A549 (cell line): ENCODE measurements around the gene INPP5K. TPM values are rescaled to one million over a fixed set of nuclear protein-coding genes. Genes with fewer than 3 reads are reported as not detected.

Experiments used
- ATAC-seq, 2 experiments: fragments of 200-7000 bp in 1 of 2; fragments of >200 bp in 1 of 2; cut with Nextera tagmentation in 1 of 2; cut with Tn5 transposase in 1 of 2; 3 replicates each; pipeline versions ENCODE4 v1.8.0 to v1.9.1; 2018 to 2020; ENCODE audit warnings: mild to moderate bottlenecking in 1 of 2, moderate library complexity in 1 of 2
- CTCF ChIA-PET: fragments of 300-600 bp; sonication (Branson Sonifier 250); formaldehyde crosslinking; extraction: SDS; loops from one replicate; lab custom pipeline; 2021; ENCODE audit warnings: antibody characterized with exemption, inconsistent platforms; lab: Yijun Ruan, JAX
- POLR2A ChIA-PET: fragments of 350-600 bp; formaldehyde crosslinking; extraction: SDS; loops from one replicate; lab custom pipeline; 2021; ENCODE audit warnings: antibody characterized with exemption, inconsistent platforms; lab: Yijun Ruan, JAX
- DNase-seq, 2 experiments: peaks; one replicate each; pipeline versions ENCODE4 v3.0.0 to v3.0.0-alpha.2; 2011 to 2016; ENCODE audit warnings: low read depth in 1 of 2, low spot score in 1 of 2
- FAIRE-seq: peaks from 2 replicates; lab custom pipeline; 2011; peaks lifted over from hg19 to GRCh38; lab: Jason Lieb, UNC
- H3K27ac ChIP-seq, 2 experiments: fragments of >200 bp; sonication (Bioruptor Twin); formaldehyde crosslinking; 3 replicates each; pipeline ENCODE4 v1.5.1; 2016 to 2017
- H3K4me1 ChIP-seq: fragments of >200 bp; sonication (Bioruptor Twin); formaldehyde crosslinking; 3 replicates; pipeline ENCODE4 v1.6.1; 2016
- H3K4me2 ChIP-seq: fragments of >200 bp; sonication (Bioruptor Twin); formaldehyde crosslinking; 3 replicates; pipeline ENCODE4 v1.6.1; 2016
- H3K4me3 ChIP-seq: fragments of >200 bp; sonication (Bioruptor Twin); formaldehyde crosslinking; 3 replicates; pipeline ENCODE4 v1.5.1; 2016
- H3K9me3 ChIP-seq: fragments of >200 bp; sonication (Bioruptor Twin); formaldehyde crosslinking; 3 replicates; pipeline ENCODE4 v1.6.1; 2016
- BCL3 ChIP-seq: fragments of >200 bp; sonication (Bioruptor Twin); formaldehyde crosslinking; IDR thresholded peaks from 3 replicates; pipeline ENCODE4 v1.6.1; 2016
- BHLHE40 ChIP-seq: IDR thresholded peaks from 2 replicates; pipeline ENCODE4 v1.6.1; 2012; ENCODE audit warnings: low read depth, low read length, inconsistent platforms
- CHD2 ChIP-seq: fragments of 150-350 bp; IDR thresholded peaks from 2 replicates; pipeline ENCODE4 v1.6.1; 2014; ENCODE audit warnings: low read length; ENCODE audit not compliant: partially characterized antibody
- CHD4 ChIP-seq: fragments of 200-600 bp; sonication (generic); IDR thresholded peaks from 2 replicates; pipeline ENCODE4 v1.6.1; 2016; ENCODE audit warnings: antibody characterized with exemption, mild to moderate bottlenecking, borderline replicate concordance
- CTCF ChIP-seq: fragments of >200 bp; sonication (Bioruptor Twin); formaldehyde crosslinking; IDR thresholded peaks from 3 replicates; pipeline ENCODE4 v1.5.1; 2016
- ELK1 ChIP-seq: fragments of 150-350 bp; IDR thresholded peaks from 2 replicates; pipeline ENCODE4 v1.6.1; 2014; ENCODE audit warnings: low read depth, mild to moderate bottlenecking, low read length
- FOXS1 ChIP-seq: fragments of 250-450 bp; sonication (Bioruptor Pico); IDR thresholded peaks from 2 replicates; pipeline ENCODE4 v1.5.0; 2020; ENCODE audit warnings: mild to moderate bottlenecking, moderate library complexity
- GATA3 ChIP-seq: IDR thresholded peaks from 2 replicates; pipeline ENCODE4 v1.6.1; 2012; ENCODE audit warnings: borderline replicate concordance
- HDAC2 ChIP-seq: fragments of 200-600 bp; sonication (generic); IDR thresholded peaks from 2 replicates; pipeline ENCODE4 v1.6.1; 2016
- HES2 ChIP-seq: fragments of >200 bp; sonication (Bioruptor Twin); formaldehyde crosslinking; IDR thresholded peaks from 2 replicates; pipeline ENCODE4 v1.6.1; 2016
- HOXB5 ChIP-seq: fragments of 250-450 bp; sonication (Bioruptor Pico); IDR thresholded peaks from 2 replicates; pipeline ENCODE4 v1.5.0; 2020; ENCODE audit warnings: mild to moderate bottlenecking, moderate library complexity
- JUN ChIP-seq, 2 experiments: fragments of >200 bp; sonication (Bioruptor Twin); formaldehyde crosslinking; IDR thresholded peaks; 2 replicates in 1 of 2; 3 replicates in 1 of 2; pipeline ENCODE4 v1.6.1; 2016 to 2017
- JUNB ChIP-seq: fragments of >200 bp; sonication (Bioruptor Twin); formaldehyde crosslinking; IDR thresholded peaks from 2 replicates; pipeline ENCODE4 v1.6.1; 2016
- KDM1A ChIP-seq: fragments of 200-600 bp; sonication (generic); IDR thresholded peaks from 2 replicates; pipeline ENCODE4 v1.6.1; 2016; ENCODE audit warnings: low read depth, mild to moderate bottlenecking
- MAFK ChIP-seq: fragments of 450-650 bp; IDR thresholded peaks from 2 replicates; pipeline ENCODE4 v1.6.1; 2014; ENCODE audit not compliant: partially characterized antibody
- MAZ ChIP-seq: fragments of 150-350 bp; IDR thresholded peaks from 2 replicates; pipeline ENCODE4 v1.6.1; 2014; ENCODE audit warnings: antibody characterized with exemption, low read depth, low read length, borderline replicate concordance
- PHF8 ChIP-seq: fragments of 200-600 bp; sonication (generic); IDR thresholded peaks from 2 replicates; pipeline ENCODE4 v1.6.1; 2016; ENCODE audit warnings: low read depth, mild to moderate bottlenecking, antibody characterized with exemption, moderate library complexity, borderline replicate concordance
- RARB ChIP-seq: fragments of 250-450 bp; sonication (Bioruptor Pico); IDR thresholded peaks from 2 replicates; pipeline ENCODE4 v1.8.0; 2021; ENCODE audit warnings: mild to moderate bottlenecking, moderate library complexity
- ZC3H11A ChIP-seq: fragments of 450-650 bp; IDR thresholded peaks from 2 replicates; pipeline ENCODE4 v1.6.1; 2014; ENCODE audit warnings: antibody characterized with exemption, mild to moderate bottlenecking
- WGBS: methylation state at CpG from one replicate; pipeline ENCODE4 v1.1.6; 2017; ENCODE audit errors: missing lambda C conversion rate; 5-methylcytosine and 5-hydroxymethylcytosine counted together
- polyA plus RNA-seq, 4 experiments: library from polyadenylated mRNA; depleted of rRNA in 3 of 4; stranded (reverse); fragments of >200 nt; fragmentation: RNase III in 1 of 4; extraction: RNeasy Plus Mini Kit Qiagen cat#74134 plus additional on column Dnase treatment in 1 of 4; gene quantifications; 2 replicates in 3 of 4; 3 replicates in 1 of 4; pipeline ENCODE4 v1.2.3, GENCODE V29; 2011 to 2017

The INPP5K gene
- polyA plus RNA-seq, 2 of the 4 experiments (the other 2 are of a cell fraction), result 24.3 to 30.8 TPM

- ATAC-seq (no peak), DNase-seq (no peak), FAIRE-seq (no peak)
- POLR2A ChIA-PET, result interaction anchor here (1.3 kb wide), 1 partner anchor 33 kb away, joined by 3 read pairs; no protein-coding TSS in a partner anchor
- Histone ChIP-seq H3K4me2 (no peak overlapping the region), H3K4me3 (no peak overlapping the region), H3K4me1 (peaks cover 7% of the 10 kb centered on the region; the same call in 1 of the 3 replicates), H3K27ac (no peak overlapping the region), H3K9me3 (no peaks in the 10 kb centered on the region)
- TF ChIP-seq JUNB (no peak), PHF8 (no peak), ZC3H11A (no peak), GATA3 (no peak), CHD2 (no peak), BCL3 (no peak), MAZ (no peak)
- WGBS, result 90% methylated on average over 10 of the region's 10 CpGs
- CTCF ChIA-PET, result interaction anchor here (0.6 to 4.2 kb wide), 8 partner anchors 11 to 156 kb away, joined by 3 to 20 read pairs (median 5); partner anchors contain the start of genes PITPNA and RILP
Measured at GRCh38 chr17:1521086-1521640, 4.8 kb upstream of the INPP5K start.

- FAIRE-seq (no peak), DNase-seq (no peak)
- Histone ChIP-seq H3K4me2 (no peak overlapping the region), H3K4me3 (no peak overlapping the region)
- WGBS, result 80% methylated on average over 7 of the region's 7 CpGs
- TF ChIP-seq HOXB5 (CRISPR knock-in tag), result no peak
- no peak for TF ChIP-seq HES2
- TF ChIP-seq CTCF, result no peak
- no peak for TF ChIP-seq CHD2
- TF ChIP-seq RARB (CRISPR knock-in tag), result no peak
- TF ChIP-seq FOXS1 (CRISPR knock-in tag), result no peak
- TF ChIP-seq ELK1, result no peak
- no peak for TF ChIP-seq HDAC2
- TF ChIP-seq MAFK, result no peak
- TF ChIP-seq, all 56 proteins: peak for 0
- H3K4me1 ChIP-seq, result peaks cover 12% of the 10 kb centered on the region; the same call in 2 of the 3 replicates
- CTCF ChIA-PET, result interaction anchor here (0.6 to 4.2 kb wide), 10 partner anchors 8 to 277 kb away, joined by 3 to 20 read pairs (median 4); partner anchors contain the start of gene PITPNA
- H3K9me3 ChIP-seq, result no peaks in the 10 kb centered on the region
- ATAC-seq, result no peak
- POLR2A ChIA-PET, result interaction anchor here (1.3 kb wide), 1 partner anchor 32 kb away, joined by 3 read pairs; no protein-coding TSS in a partner anchor
- no peak overlapping the region for H3K27ac ChIP-seq
Measured at GRCh38 chr17:1519678-1520077, 3.3 kb upstream of the INPP5K start.

GRCh38 chr17:1518410-1518809 lies 2.0 kb upstream of the INPP5K start:
- 83% methylated on average over 2 of the region's 2 CpGs for WGBS

More at GRCh38 chr17:1518410-1518809, 2.0 kb upstream of the INPP5K start:
- Histone ChIP-seq H3K9me3 (no peaks in the 10 kb centered on the region), H3K27ac (no peak overlapping the region), H3K4me3 (no peak overlapping the region)
- POLR2A ChIA-PET, result no interaction called here
- ATAC-seq, result no peak
- no peak for TF ChIP-seq JUN (IDR thresholded peaks at IDR 0.05)
- no peak for TF ChIP-seq ZC3H11A
- no peak for TF ChIP-seq BHLHE40
- no peak for TF ChIP-seq HES2
- TF ChIP-seq KDM1A, result no peak
- TF ChIP-seq CHD4, result no peak
- TF ChIP-seq, all 56 proteins: peak for 0
- CTCF ChIA-PET, result interaction anchor here (0.9 to 8.4 kb wide), 7 partner anchors 10 to 153 kb away, joined by 3 to 38 read pairs (median 7); partner anchors contain the start of gene PITPNA
- no peak overlapping the region for H3K4me2 ChIP-seq
- DNase-seq (no peak), FAIRE-seq (peak; percentile 39)
- H3K4me1 ChIP-seq, result peaks cover 12% of the 10 kb centered on the region; the same call in 2 of the 3 replicates
